ENCODE results near the gene VWA3B. TPM values are rescaled to one million over a fixed set of nuclear protein-coding genes. Genes with fewer than 3 reads are reported as not detected.

Gene VWA3B
- total RNA-seq, 1 donor from 2014 or later: not detected

- intact Hi-C loops (cut with micrococcal nuclease): no loop called here
- Mint-ChIP-seq H3K27me3 (no peaks in the 10 kb centered on the region), H3K27ac (no peak overlapping the region), H3K4me3 (no peak overlapping the region), H3K9me3 (no peaks in the 10 kb centered on the region), H3K36me3 (ENCODE audit: low read depth) (no peaks in the 10 kb centered on the region), H3K4me1 (no peaks in the 10 kb centered on the region)
- POLR2A ChIA-PET: no interaction called here
- DNase-seq: no peak
- ATAC-seq (ENCODE audit: low read depth): no peak
- CTCF ChIA-PET: interaction anchor here (1.8 kb wide), 1 partner anchor 159 kb away, joined by 3 read pairs; no protein-coding TSS in a partner anchor
- TF ChIP-seq CTCF (IDR thresholded peaks at IDR 0.05): no peak
These were observed 100.2 kb downstream of the VWA3B start for GRCh38 chr2:98187194-98187593.

- DNase-seq: no peak
- no peak for ATAC-seq (ENCODE audit: low read depth)
- no peak for TF ChIP-seq CTCF (IDR thresholded peaks at IDR 0.05)
- no peaks in the 10 kb centered on the region for H3K9me3 Mint-ChIP-seq
- CTCF ChIA-PET: interaction anchor here (0.8 to 3.2 kb wide), 18 partner anchors 9 to 492 kb away, joined by 3 to 42 read pairs (median 5); no protein-coding TSS in a partner anchor
- POLR2A ChIA-PET: interaction anchor here (0.6 to 1.4 kb wide), 3 partner anchors 194 to 448 kb away, joined by 3 to 4 read pairs (median 4); no protein-coding TSS in a partner anchor
- no peak overlapping the region for H3K4me3 Mint-ChIP-seq
- peaks cover 2% of the 10 kb centered on the region for H3K27me3 Mint-ChIP-seq
- H3K27ac Mint-ChIP-seq: no peak overlapping the region
- intact Hi-C loops (cut with micrococcal nuclease): loop anchor here (1.0 kb wide), 2 partner anchors 382 to 488 kb away; no protein-coding TSS in a partner anchor
- H3K4me1 Mint-ChIP-seq: no peaks in the 10 kb centered on the region
- H3K36me3 Mint-ChIP-seq (ENCODE audit: low read depth): no peaks in the 10 kb centered on the region
These were observed 101.5 kb downstream of the VWA3B start for GRCh38 chr2:98188351-98189046.

- H3K36me3 Mint-ChIP-seq (ENCODE audit: low read depth): no peaks in the 10 kb centered on the region
- no peak overlapping the region for H3K4me3 Mint-ChIP-seq
- no peak overlapping the region for H3K27ac Mint-ChIP-seq
- POLR2A ChIA-PET: no interaction called here
- ATAC-seq (ENCODE audit: low read depth) (no peak), DNase-seq (no peak)
- intact Hi-C loops (cut with micrococcal nuclease): no loop called here
- H3K27me3 Mint-ChIP-seq: peaks cover 7% of the 10 kb centered on the region
- no peaks in the 10 kb centered on the region for H3K4me1 Mint-ChIP-seq
- no peaks in the 10 kb centered on the region for H3K9me3 Mint-ChIP-seq
- CTCF ChIA-PET: no interaction called here
- TF ChIP-seq CTCF (IDR thresholded peaks at IDR 0.05): no peak
These were observed 104.9 kb downstream of the VWA3B start for GRCh38 chr2:98191883-98192282.

GRCh38 chr2:98201576-98201975 is 114.6 kb downstream of the VWA3B start:
- CTCF ChIA-PET: no interaction called here
- Mint-ChIP-seq H3K4me1 (no peaks in the 10 kb centered on the region), H3K36me3 (ENCODE audit: low read depth) (no peaks in the 10 kb centered on the region), H3K4me3 (no peak overlapping the region), H3K27ac (no peak overlapping the region), H3K9me3 (no peaks in the 10 kb centered on the region), H3K27me3 (peaks cover 8% of the 10 kb centered on the region)
- TF ChIP-seq CTCF (IDR thresholded peaks at IDR 0.05): no peak
- intact Hi-C loops (cut with micrococcal nuclease): no loop called here
- POLR2A ChIA-PET: no interaction called here
- ATAC-seq (ENCODE audit: low read depth) (no peak), DNase-seq (no peak)

GRCh38 chr2:98205889-98206288 is 118.9 kb downstream of the VWA3B start:
- H3K27me3 Mint-ChIP-seq: peaks cover 16% of the 10 kb centered on the region
- DNase-seq (no peak), ATAC-seq (ENCODE audit: low read depth) (no peak)
- H3K4me3 Mint-ChIP-seq: no peak overlapping the region
- POLR2A ChIA-PET: no interaction called here
- no peak for TF ChIP-seq CTCF (IDR thresholded peaks at IDR 0.05)
- intact Hi-C loops (cut with micrococcal nuclease): no loop called here
- H3K27ac Mint-ChIP-seq: no peak overlapping the region
- H3K4me1 Mint-ChIP-seq: no peaks in the 10 kb centered on the region
- H3K36me3 Mint-ChIP-seq (ENCODE audit: low read depth): no peaks in the 10 kb centered on the region
- CTCF ChIA-PET: no interaction called here
- H3K9me3 Mint-ChIP-seq: no peaks in the 10 kb centered on the region

Measured in activated B cell treated with CpG ODN at 0.5 μM for 24 hours (primary cell).